ENCODE measurements around the gene TRIM17.

The TRIM17 gene

GRCh38 chr1:228378090-228378872 lies 38.4 kb downstream of the TRIM17 start:
- peak; percentile 79 for DNase-seq

- DNase-seq, result no peak
Measured at GRCh38 chr1:228377664-228378089, 39.0 kb downstream of the TRIM17 start.

- DNase-seq, result no peak
Measured at GRCh38 chr1:228376651-228377631, 39.7 kb downstream of the TRIM17 start.

- DNase-seq, result no peak
Measured at GRCh38 chr1:228376262-228376628, 40.4 kb downstream of the TRIM17 start.

GRCh38 chr1:228375578-228376261 lies 40.9 kb downstream of the TRIM17 start:
- no peak for DNase-seq

GRCh38 chr1:228374711-228375577 lies 41.7 kb downstream of the TRIM17 start:
- no peak for DNase-seq

GRCh38 chr1:228373681-228374571 lies 42.7 kb downstream of the TRIM17 start:
- no peak for DNase-seq

- DNase-seq, result no peak
Measured at GRCh38 chr1:228373004-228373680, 43.5 kb downstream of the TRIM17 start.

GRCh38 chr1:228372183-228373003 lies 44.3 kb downstream of the TRIM17 start:
- DNase-seq, result no peak

GRCh38 chr1:228371741-228372182 lies 44.9 kb downstream of the TRIM17 start:
- DNase-seq, result no peak

- no peak for DNase-seq
Measured at GRCh38 chr1:228370941-228371740, 45.5 kb downstream of the TRIM17 start.

GRCh38 chr1:228370439-228370940 lies 46.2 kb downstream of the TRIM17 start:
- DNase-seq, result no peak

- DNase-seq, result no peak
Measured at GRCh38 chr1:228369608-228370438, 46.8 kb downstream of the TRIM17 start.

GRCh38 chr1:228368801-228369607 lies 47.7 kb downstream of the TRIM17 start:
- no peak for DNase-seq

GRCh38 chr1:228367798-228368791 lies 48.6 kb downstream of the TRIM17 start:
- no peak for DNase-seq

All from activated CD4-positive, alpha-beta T cell treated with anti-CD3 and anti-CD28 coated beads for 48 hours (primary cell).